Smooth muscle cell (in vitro differentiated cells): ENCODE measurements around the gene CITED1. TPM values are rescaled to one million over a fixed set of nuclear protein-coding genes. Genes with fewer than 3 reads are reported as not detected.
A peak's percentile ranks its signal among the peaks of the same experiment; 100 is the strongest.

Source experiments
- DNase-seq: peaks from one replicate; lab custom pipeline; 2025; ENCODE audit not compliant: unreplicated experiment; lab: John Stamatoyannopoulos, UW
- H2AFZ ChIP-seq: fragments of 200-600 bp; sonication (generic); 2 replicates; pipeline ENCODE4 v1.6.0; 2016; ENCODE audit warnings: antibody characterized with exemption, low read depth, mild to moderate bottlenecking
- H3F3A ChIP-seq: fragments of 200-600 bp; sonication (generic); 2 replicates; pipeline ENCODE4 v1.6.0; 2017; ENCODE audit warnings: antibody characterized with exemption, low read depth
- H3K27ac ChIP-seq: fragments of 200-600 bp; sonication (generic); 2 replicates; pipeline ENCODE4 v1.5.1; 2016; ENCODE audit warnings: low read depth, mild to moderate bottlenecking
- H3K27me3 ChIP-seq: fragments of 200-600 bp; sonication (generic); 2 replicates; pipeline ENCODE4 v1.6.1; 2016; ENCODE audit warnings: low read depth, mild to moderate bottlenecking
- H3K36me3 ChIP-seq: fragments of 200-600 bp; sonication (generic); 2 replicates; pipeline ENCODE4 v1.5.1; 2016; ENCODE audit warnings: low read depth
- H3K4me1 ChIP-seq: fragments of 200-600 bp; sonication (generic); 2 replicates; pipeline ENCODE4 v1.5.1; 2016; ENCODE audit warnings: low read depth
- H3K4me2 ChIP-seq: fragments of 200-600 bp; sonication (generic); 2 replicates; pipeline ENCODE4 v1.6.0; 2016; ENCODE audit warnings: mild to moderate bottlenecking
- H3K4me3 ChIP-seq: fragments of 200-600 bp; sonication (generic); 2 replicates; pipeline ENCODE4 v1.5.1; 2016; ENCODE audit warnings: mild to moderate bottlenecking
- H3K79me2 ChIP-seq: fragments of 200-600 bp; sonication (generic); 2 replicates; pipeline ENCODE4 v1.6.0; 2016; ENCODE audit warnings: low read depth, mild to moderate bottlenecking
- H3K9ac ChIP-seq: fragments of 200-600 bp; sonication (generic); 2 replicates; pipeline ENCODE4 v1.6.0; 2016; ENCODE audit warnings: low read depth
- H3K9me3 ChIP-seq: fragments of 200-600 bp; sonication (generic); replicated peaks from 2 replicates; pipeline ENCODE4 v1.5.1; 2016; ENCODE audit warnings: low read depth
- H4K20me1 ChIP-seq: fragments of 200-600 bp; sonication (generic); 2 replicates; pipeline ENCODE4 v1.6.0; 2016; ENCODE audit warnings: low read depth
- WGBS: methylation state at CpG from one replicate; pipeline ENCODE4 v1.1.7; 2016; ENCODE audit warnings: low lambda C conversion rate; 5-methylcytosine and 5-hydroxymethylcytosine counted together
- polyA plus RNA-seq: library from polyadenylated mRNA; unstranded; fragments of >200 nt; fragmentation: Nextera tagmentation; extraction: Ambion mirVana; gene quantifications from 2 replicates; pipeline ENCODE4 v1.2.1, GENCODE V29; 2016
- total RNA-seq: library from RNA; depleted of rRNA; stranded (reverse); fragments of >200 nt; gene quantifications from 2 replicates; pipeline ENCODE4 v1.2.3, GENCODE V29; 2014
- TF ChIP-seq, protein P1 (sequence below): fragments of 200-600 bp; sonication (generic); IDR thresholded peaks from 2 replicates; pipeline ENCODE4 v1.5.1; 2017; ENCODE audit warnings: borderline replicate concordance, mild to moderate bottlenecking, antibody characterized with exemption; ENCODE audit not compliant: insufficient read depth, poor library complexity, severe bottlenecking

CITED1 gene
- total and polyA plus RNA-seq, 2 experiments from 2014 or later, result 0.42 to 1.0 TPM

- H4K20me1 ChIP-seq, result no peaks in the 10 kb centered on the region
- H3F3A ChIP-seq, result no peaks in the 10 kb centered on the region
- H3K27me3 ChIP-seq, result peaks cover 30% of the 10 kb centered on the region
- no peaks in the 10 kb centered on the region for H3K79me2 ChIP-seq
- H3K4me1 ChIP-seq, result no peaks in the 10 kb centered on the region
- H3K4me3 ChIP-seq, result peak overlapping the region; percentile 37
- no peaks in the 10 kb centered on the region for H3K36me3 ChIP-seq
- H3K9me3 ChIP-seq, result no peaks in the 10 kb centered on the region
- TF ChIP-seq, protein P1, sequence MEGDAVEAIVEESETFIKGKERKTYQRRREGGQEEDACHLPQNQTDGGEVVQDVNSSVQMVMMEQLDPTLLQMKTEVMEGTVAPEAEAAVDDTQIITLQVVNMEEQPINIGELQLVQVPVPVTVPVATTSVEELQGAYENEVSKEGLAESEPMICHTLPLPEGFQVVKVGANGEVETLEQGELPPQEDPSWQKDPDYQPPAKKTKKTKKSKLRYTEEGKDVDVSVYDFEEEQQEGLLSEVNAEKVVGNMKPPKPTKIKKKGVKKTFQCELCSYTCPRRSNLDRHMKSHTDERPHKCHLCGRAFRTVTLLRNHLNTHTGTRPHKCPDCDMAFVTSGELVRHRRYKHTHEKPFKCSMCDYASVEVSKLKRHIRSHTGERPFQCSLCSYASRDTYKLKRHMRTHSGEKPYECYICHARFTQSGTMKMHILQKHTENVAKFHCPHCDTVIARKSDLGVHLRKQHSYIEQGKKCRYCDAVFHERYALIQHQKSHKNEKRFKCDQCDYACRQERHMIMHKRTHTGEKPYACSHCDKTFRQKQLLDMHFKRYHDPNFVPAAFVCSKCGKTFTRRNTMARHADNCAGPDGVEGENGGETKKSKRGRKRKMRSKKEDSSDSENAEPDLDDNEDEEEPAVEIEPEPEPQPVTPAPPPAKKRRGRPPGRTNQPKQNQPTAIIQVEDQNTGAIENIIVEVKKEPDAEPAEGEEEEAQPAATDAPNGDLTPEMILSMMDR, result no peak
- 56% methylated on average over 15 of the region's 15 CpGs for WGBS
- peak overlapping the region; percentile 82 for H3K4me2 ChIP-seq
- DNase-seq, result no peak
- H3K27ac ChIP-seq, result no peak overlapping the region
- no peak overlapping the region for H2AFZ ChIP-seq
- H3K9ac ChIP-seq, result no peak overlapping the region
These were observed 3.8 kb upstream of the CITED1 start for GRCh38 chrX:72309297-72310071.

GRCh38 chrX:72308566-72309296, 3.0 kb upstream of the CITED1 start:
- Histone ChIP-seq H3K9ac (no peak overlapping the region), H3F3A (no peaks in the 10 kb centered on the region), H3K27me3 (peaks cover 38% of the 10 kb centered on the region), H3K4me2 (peak overlapping the region; percentile 82), H4K20me1 (no peaks in the 10 kb centered on the region), H2AFZ (no peak overlapping the region), H3K4me3 (peak overlapping the region; percentile 37), H3K36me3 (no peaks in the 10 kb centered on the region), H3K79me2 (no peaks in the 10 kb centered on the region), H3K27ac (no peak overlapping the region), H3K4me1 (no peaks in the 10 kb centered on the region), H3K9me3 (no peaks in the 10 kb centered on the region)
- no peak for DNase-seq
- TF ChIP-seq, protein P1, result no peak
- 41% methylated on average over 24 of the region's 24 CpGs for WGBS

- Histone ChIP-seq H3K27me3 (peaks cover 43% of the 10 kb centered on the region), H3K9ac (no peak overlapping the region), H3K36me3 (no peaks in the 10 kb centered on the region), H4K20me1 (no peaks in the 10 kb centered on the region), H3K4me3 (peak overlapping the region; percentile 37), H3F3A (no peaks in the 10 kb centered on the region), H3K9me3 (no peaks in the 10 kb centered on the region), H3K4me2 (peak overlapping the region; percentile 82), H3K4me1 (no peaks in the 10 kb centered on the region), H2AFZ (no peak overlapping the region), H3K79me2 (no peaks in the 10 kb centered on the region), H3K27ac (no peak overlapping the region)
- TF ChIP-seq, protein P1, result no peak
- no peak for DNase-seq
- WGBS, result 42% methylated on average over 11 of the region's 11 CpGs
These were observed 2.5 kb upstream of the CITED1 start for GRCh38 chrX:72308209-72308565.

- H3K79me2 ChIP-seq, result no peaks in the 10 kb centered on the region
- H3K9ac ChIP-seq, result no peak overlapping the region
- H3K4me3 ChIP-seq, result peak overlapping the region; percentile 51
- TF ChIP-seq, protein P1, result no peak
- WGBS, result 40% methylated on average over 17 of the region's 17 CpGs
- H3K27ac ChIP-seq, result no peak overlapping the region
- no peaks in the 10 kb centered on the region for H3F3A ChIP-seq
- no peaks in the 10 kb centered on the region for H3K4me1 ChIP-seq
- H3K4me2 ChIP-seq, result peak overlapping the region; percentile 82
- H3K9me3 ChIP-seq, result no peaks in the 10 kb centered on the region
- H2AFZ ChIP-seq, result no peak overlapping the region
- no peak for DNase-seq
- peaks cover 49% of the 10 kb centered on the region for H3K27me3 ChIP-seq
- no peaks in the 10 kb centered on the region for H4K20me1 ChIP-seq
- no peaks in the 10 kb centered on the region for H3K36me3 ChIP-seq
These were observed 1.9 kb upstream of the CITED1 start for GRCh38 chrX:72307646-72308051.
